Stomach (tissue), 9 donors: ENCODE measurements around the gene KLRD1. TPM values are rescaled to one million over a fixed set of nuclear protein-coding genes. Genes with fewer than 3 reads are reported as not detected.

Experiments
- DNase-seq, 2 donors: peaks; one replicate each; pipeline versions ENCODE4 v3.0.0 to v3.0.0-alpha.2; 2013 to 2019
- H3K27ac ChIP-seq, 5 donors: fragments of 200-600 bp in 4 of 5; sonication (generic) in 4 of 5; one replicate each; pipeline ENCODE4 v1.5.1; 2013 to 2019; ENCODE audit warnings: mild to moderate bottlenecking in 1 of 5, moderate library complexity in 1 of 5
- H3K27me3 ChIP-seq, 3 donors: fragments of 200-600 bp; sonication (generic); one replicate each; pipeline ENCODE4 v1.5.1; 2017 to 2019; ENCODE audit warnings: mixed run types in 1 of 3
- H3K36me3 ChIP-seq, 4 donors: fragments of 200-600 bp; sonication (generic); 1 replicate in 3 of 4; 2 replicates in 1 of 4; pipeline ENCODE4 v1.5.1; 2016 to 2019
- H3K4me1 ChIP-seq, 4 donors: fragments of 200-600 bp; sonication (generic); one replicate each; pipeline ENCODE4 v1.5.1; 2016 to 2019
- H3K4me3 ChIP-seq, 4 donors: fragments of 200-600 bp; sonication (generic) in 3 of 4; one replicate each; pipeline ENCODE4 v1.5.1; 2016 to 2019; ENCODE audit warnings: mild to moderate bottlenecking in 1 of 4
- H3K9me3 ChIP-seq, 4 donors: fragments of 200-600 bp; sonication (generic); one replicate each; pipeline ENCODE4 v1.5.1; 2016 to 2019
- CTCF ChIP-seq, 7 experiments: fragments of 450-650 bp in 4 of 7; fragments of 200-600 bp in 3 of 7; sonication (generic) in 3 of 7; IDR thresholded peaks; one replicate each; pipeline ENCODE4 v1.5.1; 2016 to 2019; ENCODE audit warnings: antibody characterized with exemption in 7 of 7, control low read depth in 2 of 7, mild to moderate bottlenecking in 1 of 7
- EP300 ChIP-seq: sonication (generic); formaldehyde crosslinking; IDR thresholded peaks from one replicate; pipeline ENCODE4 v1.6.1; 2017; ENCODE audit warnings: antibody characterized with exemption
- POLR2A ChIP-seq, 4 donors: fragments of 450-650 bp; IDR thresholded peaks; one replicate each; pipeline ENCODE4 v1.6.1; 2016; ENCODE audit warnings: antibody characterized with exemption in 4 of 4, control low read depth in 2 of 4, mild to moderate bottlenecking in 1 of 4, moderate library complexity in 1 of 4
- POLR2AphosphoS5 ChIP-seq, 3 donors: sonication (generic); formaldehyde crosslinking; IDR thresholded peaks; one replicate each; pipeline ENCODE4 v1.6.1; 2016; ENCODE audit warnings: antibody characterized with exemption in 3 of 3
- WGBS, 5 donors: extraction: QIAGEN DNeasy Blood & Tissue Kit in 3 of 5; methylation state at CpG; one replicate each; pipeline versions ENCODE4 v1.1.5 to v1.1.7; 2013 to 2018; 5-methylcytosine and 5-hydroxymethylcytosine counted together
- intact Hi-C: fragments of 100-400 bp; cut with DNase I; formaldehyde crosslinking; loops from one replicate; pipeline ENCODE4 v1.15.1; 2023; ENCODE audit warnings: low total_unique reads
- polyA plus RNA-seq, 3 donors: library from polyadenylated mRNA; stranded (reverse); fragments of 200-250 nt; gene quantifications; one replicate each; pipeline ENCODE4 v1.2.3, GENCODE V29; 2013
- total RNA-seq, 5 donors: library from RNA; depleted of rRNA; stranded (reverse); fragments of >200 nt; gene quantifications; one replicate each; pipeline versions ENCODE4 v1.1.0 to v1.2.3, GENCODE V29; 2014 to 2016
- donor health status: healthy with polysubstance abuse.
- donor health status: Bipolar disorder and iron deficiency.
- donor health status: healthy.

KLRD1 gene
- total and polyA plus RNA-seq, 8 donors: under 0.01 to 15.4 (median 0.89) TPM; not detected in 1

GRCh38 chr12:10301103-10301502 is 6.6 kb upstream of the KLRD1 start:
- WGBS, 5 donors: 69 to 82% (median 78%) methylated on average over 1 of the region's 1 CpG
- Histone ChIP-seq H3K4me1 (no peaks in the 10 kb centered on the region), H3K9me3 (peaks cover 0 to 5% (median 0%) of the 10 kb centered on the region in 4 donors), H3K36me3 (no peaks in the 10 kb centered on the region), H3K4me3 (no peak overlapping the region), H3K27ac (no peak overlapping the region), H3K27me3 (no peaks in the 10 kb centered on the region)
- intact Hi-C loops: no loop called here
- no peak for TF ChIP-seq EP300
- TF ChIP-seq CTCF (IDR thresholded peaks at IDR 0.05): no peak
- TF ChIP-seq POLR2AphosphoS5 (IDR thresholded peaks at IDR 0.05): no peak
- no peak for TF ChIP-seq POLR2A (IDR thresholded peaks at IDR 0.05)
- DNase-seq: no peak

GRCh38 chr12:10304161-10304574 is 3.5 kb upstream of the KLRD1 start:
- peaks cover 0 to 5% (median 0%) of the 10 kb centered on the region in 4 donors for H3K9me3 ChIP-seq
- no peak overlapping the region for H3K4me3 ChIP-seq
- no peak for DNase-seq
- TF ChIP-seq EP300 (no peak), POLR2AphosphoS5 (IDR thresholded peaks at IDR 0.05) (no peak), CTCF (IDR thresholded peaks at IDR 0.05) (no peak), POLR2A (IDR thresholded peaks at IDR 0.05) (no peak)
- no peaks in the 10 kb centered on the region for H3K36me3 ChIP-seq
- intact Hi-C loops: no loop called here
- WGBS, 5 donors: 69 to 83% (median 74%) methylated on average over 3 of the region's 3 CpGs
- no peak overlapping the region for H3K27ac ChIP-seq
- no peaks in the 10 kb centered on the region for H3K4me1 ChIP-seq
- no peaks in the 10 kb centered on the region for H3K27me3 ChIP-seq

GRCh38 chr12:10305411-10305810 is 2.3 kb upstream of the KLRD1 start:
- H3K27ac ChIP-seq: no peak overlapping the region
- intact Hi-C loops: no loop called here
- DNase-seq: no peak
- H3K27me3 ChIP-seq: no peaks in the 10 kb centered on the region
- WGBS, 5 donors: 80 to 91% (median 82%) methylated on average over 5 of the region's 5 CpGs
- H3K4me3 ChIP-seq: no peak overlapping the region
- no peaks in the 10 kb centered on the region for H3K36me3 ChIP-seq
- H3K4me1 ChIP-seq: no peaks in the 10 kb centered on the region
- TF ChIP-seq CTCF (IDR thresholded peaks at IDR 0.05) (no peak), EP300 (no peak), POLR2A (IDR thresholded peaks at IDR 0.05) (no peak), POLR2AphosphoS5 (IDR thresholded peaks at IDR 0.05) (no peak)
- H3K9me3 ChIP-seq: peaks cover 0 to 5% (median 0%) of the 10 kb centered on the region in 4 donors

GRCh38 chr12:10310926-10311720 is 3.5 kb downstream of the KLRD1 start:
- no peak for TF ChIP-seq POLR2A (IDR thresholded peaks at IDR 0.05)
- TF ChIP-seq CTCF (IDR thresholded peaks at IDR 0.05): no peak
- no peak for TF ChIP-seq EP300
- TF ChIP-seq POLR2AphosphoS5 (IDR thresholded peaks at IDR 0.05): no peak
- intact Hi-C loops: no loop called here
- Histone ChIP-seq H3K4me3 (no peak overlapping the region), H3K4me1 (no peaks in the 10 kb centered on the region), H3K27ac (no peak overlapping the region), H3K9me3 (no peaks in the 10 kb centered on the region), H3K36me3 (no peaks in the 10 kb centered on the region), H3K27me3 (no peaks in the 10 kb centered on the region)
- WGBS, 5 donors: 56 to 71% (median 62%) methylated on average over 4 of the region's 4 CpGs
- no peak for DNase-seq
